Measurements from ENCODE around the gene CHAC2.

DNA sequence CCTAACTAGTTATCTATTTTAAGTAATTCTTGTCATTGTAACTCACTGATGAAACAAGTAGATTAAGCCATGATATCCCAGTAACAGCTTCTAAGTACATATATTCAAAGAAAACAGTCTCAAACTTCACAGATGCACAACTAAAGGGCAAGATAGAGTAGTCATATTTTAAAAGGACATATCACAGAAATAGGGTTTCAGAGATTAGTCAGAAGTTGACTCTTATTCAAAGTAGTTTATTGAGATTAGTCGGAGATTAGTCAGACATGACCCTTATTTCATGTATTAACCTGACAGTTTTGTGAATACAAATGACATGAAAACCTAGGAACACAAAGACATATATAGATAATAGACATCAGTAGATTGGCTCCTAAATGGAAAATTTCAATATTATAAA, 15.9 kb upstream of the CHAC2 start:
- TF ChIP-seq, protein P1, sequence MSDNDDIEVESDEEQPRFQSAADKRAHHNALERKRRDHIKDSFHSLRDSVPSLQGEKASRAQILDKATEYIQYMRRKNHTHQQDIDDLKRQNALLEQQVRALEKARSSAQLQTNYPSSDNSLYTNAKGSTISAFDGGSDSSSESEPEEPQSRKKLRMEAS (CRISPR knock-in tag; IDR thresholded peaks at IDR 0.05), result no peak
- TF ChIP-seq GRHL2 (CRISPR knock-in tag; IDR thresholded peaks at IDR 0.05; ENCODE audit: insufficient replicate concordance, severe bottlenecking) (no peak), ZBTB21 (CRISPR knock-in tag; IDR thresholded peaks at IDR 0.05; ENCODE audit: borderline replicate concordance) (no peak), SOX15 (CRISPR knock-in tag; IDR thresholded peaks at IDR 0.05) (no peak), OVOL2 (CRISPR knock-in tag; IDR thresholded peaks at IDR 0.05; ENCODE audit: borderline replicate concordance) (no peak), ZNF138 (CRISPR knock-in tag; conservative IDR thresholded peaks at IDR 0.05) (no peak), FOXP1 (CRISPR knock-in tag; IDR thresholded peaks at IDR 0.05; ENCODE audit: borderline replicate concordance) (no peak), NR1H2 (CRISPR knock-in tag; IDR thresholded peaks at IDR 0.05) (no peak), NFYB (CRISPR knock-in tag; conservative IDR thresholded peaks at IDR 0.05; ENCODE audit: low read depth) (no peak), ZNF219 (CRISPR knock-in tag; IDR thresholded peaks at IDR 0.05; ENCODE audit: borderline replicate concordance) (no peak), E2F5 (CRISPR knock-in tag; IDR thresholded peaks at IDR 0.05) (no peak), ZNF232 (CRISPR knock-in tag; IDR thresholded peaks at IDR 0.05) (no peak)
- TF ChIP-seq, protein P2, sequence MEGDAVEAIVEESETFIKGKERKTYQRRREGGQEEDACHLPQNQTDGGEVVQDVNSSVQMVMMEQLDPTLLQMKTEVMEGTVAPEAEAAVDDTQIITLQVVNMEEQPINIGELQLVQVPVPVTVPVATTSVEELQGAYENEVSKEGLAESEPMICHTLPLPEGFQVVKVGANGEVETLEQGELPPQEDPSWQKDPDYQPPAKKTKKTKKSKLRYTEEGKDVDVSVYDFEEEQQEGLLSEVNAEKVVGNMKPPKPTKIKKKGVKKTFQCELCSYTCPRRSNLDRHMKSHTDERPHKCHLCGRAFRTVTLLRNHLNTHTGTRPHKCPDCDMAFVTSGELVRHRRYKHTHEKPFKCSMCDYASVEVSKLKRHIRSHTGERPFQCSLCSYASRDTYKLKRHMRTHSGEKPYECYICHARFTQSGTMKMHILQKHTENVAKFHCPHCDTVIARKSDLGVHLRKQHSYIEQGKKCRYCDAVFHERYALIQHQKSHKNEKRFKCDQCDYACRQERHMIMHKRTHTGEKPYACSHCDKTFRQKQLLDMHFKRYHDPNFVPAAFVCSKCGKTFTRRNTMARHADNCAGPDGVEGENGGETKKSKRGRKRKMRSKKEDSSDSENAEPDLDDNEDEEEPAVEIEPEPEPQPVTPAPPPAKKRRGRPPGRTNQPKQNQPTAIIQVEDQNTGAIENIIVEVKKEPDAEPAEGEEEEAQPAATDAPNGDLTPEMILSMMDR (IDR thresholded peaks at IDR 0.05), result no peak
- TF ChIP-seq, protein P3, sequence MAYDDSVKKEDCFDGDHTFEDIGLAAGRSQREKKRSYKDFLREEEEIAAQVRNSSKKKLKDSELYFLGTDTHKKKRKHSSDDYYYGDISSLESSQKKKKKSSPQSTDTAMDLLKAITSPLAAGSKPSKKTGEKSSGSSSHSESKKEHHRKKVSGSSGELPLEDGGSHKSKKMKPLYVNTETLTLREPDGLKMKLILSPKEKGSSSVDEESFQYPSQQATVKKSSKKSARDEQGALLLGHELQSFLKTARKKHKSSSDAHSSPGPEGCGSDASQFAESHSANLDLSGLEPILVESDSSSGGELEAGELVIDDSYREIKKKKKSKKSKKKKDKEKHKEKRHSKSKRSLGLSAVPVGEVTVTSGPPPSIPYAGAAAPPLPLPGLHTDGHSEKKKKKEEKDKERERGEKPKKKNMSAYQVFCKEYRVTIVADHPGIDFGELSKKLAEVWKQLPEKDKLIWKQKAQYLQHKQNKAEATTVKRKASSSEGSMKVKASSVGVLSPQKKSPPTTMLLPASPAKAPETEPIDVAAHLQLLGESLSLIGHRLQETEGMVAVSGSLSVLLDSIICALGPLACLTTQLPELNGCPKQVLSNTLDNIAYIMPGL (CRISPR knock-in tag; IDR thresholded peaks at IDR 0.05), result no peak
